Measurements from ENCODE around the gene ACOT7. TPM values are rescaled to one million over a fixed set of nuclear protein-coding genes. Genes with fewer than 3 reads are reported as not detected.

Gene ACOT7
- total RNA-seq, 2 experiments from 2014 or later = 101 TPM

DNA sequence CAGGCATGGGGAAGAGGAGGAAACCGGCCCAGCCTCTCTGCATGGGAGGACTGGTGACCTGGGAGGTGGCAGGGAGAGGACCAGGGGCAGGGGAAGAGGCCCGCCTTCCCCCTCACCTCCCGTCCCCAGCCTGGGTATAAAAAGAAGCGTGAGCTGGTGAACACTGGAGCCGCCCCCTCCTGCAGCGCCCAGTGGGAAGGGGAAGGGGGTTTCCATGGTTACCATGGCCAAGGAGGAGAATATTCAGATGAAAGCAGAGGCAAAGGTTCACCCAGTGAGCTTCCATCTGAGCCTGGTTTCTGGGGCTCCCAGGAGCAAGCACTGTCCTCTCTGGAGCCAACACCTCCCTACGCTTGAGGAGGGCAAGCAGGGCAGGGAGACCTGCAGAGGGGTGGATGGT lies 54.9 kb downstream of the ACOT7 start:
- CTCF ChIA-PET = interaction anchor here (1.0 to 1.8 kb wide), 4 partner anchors 9 to 92 kb away, joined by 3 to 6 read pairs (median 4); no protein-coding TSS in a partner anchor
- Mint-ChIP-seq H3K27me3 (no peaks in the 10 kb centered on the region), H3K4me3 (no peak overlapping the region), H3K27ac (no peak overlapping the region), H3K9me3 (no peaks in the 10 kb centered on the region), H3K4me1 (peaks cover 3% of the 10 kb centered on the region), H3K36me3 (ENCODE audit: low read depth) (peaks cover 1% of the 10 kb centered on the region)
- no peak for DNase-seq
- POLR2A ChIA-PET = no interaction called here

DNA sequence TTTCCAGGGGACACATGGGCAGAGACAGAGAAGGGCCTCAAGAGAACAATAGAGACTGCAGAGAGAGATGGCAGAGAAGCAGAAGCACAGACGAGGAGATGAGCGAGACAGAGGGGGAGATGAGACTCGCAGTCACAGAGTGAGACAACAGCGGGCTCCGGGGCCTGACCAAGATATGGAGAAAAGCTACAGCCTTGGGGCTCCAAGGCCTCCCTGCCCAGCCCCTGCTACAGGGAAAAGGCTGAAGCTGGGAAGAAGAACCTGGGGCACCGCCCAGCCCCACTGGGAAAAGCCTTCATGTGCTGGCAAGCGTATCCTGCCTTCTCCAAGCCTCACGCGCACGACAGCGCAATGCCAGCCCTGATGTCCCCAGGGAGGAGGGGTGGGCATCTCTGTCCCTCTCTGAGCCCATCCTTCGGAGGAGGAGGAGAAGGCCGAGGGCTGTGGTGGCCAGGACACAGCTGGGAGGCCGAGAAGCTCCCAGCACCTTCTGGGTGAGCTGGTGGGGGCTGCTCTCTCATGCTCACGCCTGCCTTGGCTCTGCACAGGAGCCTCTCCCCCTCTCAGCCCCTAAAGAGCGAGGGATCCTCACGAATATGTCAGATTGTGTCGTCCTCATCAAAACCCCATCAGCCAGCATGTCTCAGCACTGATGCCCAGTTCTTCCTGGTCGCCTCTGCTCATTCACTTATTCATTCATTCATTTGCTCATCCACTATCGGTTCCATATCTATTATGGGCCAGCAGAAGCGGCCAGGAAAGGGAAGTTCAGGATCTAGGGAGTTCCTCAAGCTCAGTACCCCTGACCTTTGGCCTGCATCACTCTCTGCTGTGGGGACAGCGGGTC lies 56.6 kb downstream of the ACOT7 start:
- no peak for DNase-seq
- POLR2A ChIA-PET = interaction anchor here (0.6 kb wide), 1 partner anchor 653 kb away, joined by 6 read pairs; no protein-coding TSS in a partner anchor
- Mint-ChIP-seq H3K4me3 (no peak overlapping the region), H3K4me1 (no peaks in the 10 kb centered on the region), H3K9me3 (no peaks in the 10 kb centered on the region), H3K27me3 (no peaks in the 10 kb centered on the region), H3K36me3 (ENCODE audit: low read depth) (peaks cover 1% of the 10 kb centered on the region), H3K27ac (no peak overlapping the region)
- CTCF ChIA-PET = interaction anchor here (0.6 to 1.2 kb wide), 5 partner anchors 11 to 175 kb away, joined by 3 to 5 read pairs (median 3); no protein-coding TSS in a partner anchor

DNA sequence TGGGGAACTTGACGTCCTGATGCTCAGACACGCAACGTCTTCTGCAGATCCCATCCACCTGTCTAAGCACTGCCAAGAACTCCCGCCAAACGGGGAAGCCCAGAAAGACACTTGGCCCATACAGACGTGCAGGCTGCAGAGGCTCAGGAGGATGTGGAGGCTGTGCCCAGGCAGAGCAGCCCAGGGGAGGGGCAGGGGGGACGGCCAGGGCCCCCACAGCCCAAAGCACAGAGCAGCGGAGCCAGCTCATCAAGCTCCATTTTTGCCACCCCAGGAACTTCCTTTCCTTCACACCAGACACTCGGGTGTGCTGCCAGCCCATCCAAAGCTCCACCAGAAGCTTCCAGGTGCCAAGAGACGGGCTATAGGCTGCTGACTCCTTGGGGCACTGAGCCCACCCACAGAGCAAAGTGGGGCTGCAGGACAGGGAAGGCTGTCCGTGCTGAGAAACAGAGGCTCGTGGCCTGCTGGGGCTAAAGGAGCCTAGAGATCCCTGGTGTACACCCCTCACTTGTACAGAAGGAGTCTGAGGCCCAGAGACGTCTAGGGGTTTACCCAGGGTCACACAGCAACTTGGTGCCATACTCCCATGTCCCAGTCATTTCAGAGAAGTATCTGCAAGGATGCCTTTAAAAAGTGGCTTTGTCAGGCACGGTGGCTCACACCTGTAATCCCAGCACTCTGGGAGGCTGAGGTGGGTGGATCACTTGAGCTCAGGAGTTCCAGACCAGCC lies 59.1 kb downstream of the ACOT7 start:
- Mint-ChIP-seq H3K36me3 (ENCODE audit: low read depth) (peaks cover 4% of the 10 kb centered on the region), H3K9me3 (no peaks in the 10 kb centered on the region), H3K27ac (no peak overlapping the region), H3K4me1 (no peaks in the 10 kb centered on the region), H3K27me3 (no peaks in the 10 kb centered on the region), H3K4me3 (no peak overlapping the region)
- ChIA-PET POLR2A (no interaction called here), CTCF (interaction anchor here (1.7 kb wide), 1 partner anchor 90 kb away, joined by 3 read pairs; no protein-coding TSS in a partner anchor)
- DNase-seq = no peak

DNA sequence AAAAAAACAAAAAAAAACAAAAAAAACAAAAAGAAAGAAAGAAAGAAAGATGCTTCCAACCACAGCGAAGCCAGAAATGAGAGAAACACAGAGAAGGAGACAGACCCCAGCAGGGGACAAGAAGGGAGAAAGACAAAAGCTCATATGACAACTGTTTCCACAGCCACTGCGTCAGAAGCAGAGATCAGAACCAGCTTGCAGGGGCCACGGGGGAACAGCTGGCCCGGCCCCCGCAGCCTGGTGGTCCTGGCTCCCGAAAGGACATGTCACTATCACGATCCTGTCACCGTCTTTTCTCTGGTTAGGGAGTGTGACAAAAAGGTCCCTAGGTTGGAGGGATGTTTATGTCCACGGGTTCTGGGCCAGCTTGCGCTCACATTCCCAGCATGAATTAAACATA lies 60.7 kb downstream of the ACOT7 start:
- H3K9me3 Mint-ChIP-seq = no peaks in the 10 kb centered on the region
- CTCF ChIA-PET = interaction anchor here (0.7 to 1.7 kb wide), 6 partner anchors 11 to 1638 kb away, joined by 3 to 5 read pairs (median 3); no protein-coding TSS in a partner anchor
- H3K4me3 Mint-ChIP-seq = no peak overlapping the region
- no peak overlapping the region for H3K27ac Mint-ChIP-seq
- POLR2A ChIA-PET = no interaction called here
- H3K4me1 Mint-ChIP-seq = no peaks in the 10 kb centered on the region
- no peaks in the 10 kb centered on the region for H3K27me3 Mint-ChIP-seq
- peaks cover 7% of the 10 kb centered on the region for H3K36me3 Mint-ChIP-seq (ENCODE audit: low read depth)
- no peak for DNase-seq

DNA sequence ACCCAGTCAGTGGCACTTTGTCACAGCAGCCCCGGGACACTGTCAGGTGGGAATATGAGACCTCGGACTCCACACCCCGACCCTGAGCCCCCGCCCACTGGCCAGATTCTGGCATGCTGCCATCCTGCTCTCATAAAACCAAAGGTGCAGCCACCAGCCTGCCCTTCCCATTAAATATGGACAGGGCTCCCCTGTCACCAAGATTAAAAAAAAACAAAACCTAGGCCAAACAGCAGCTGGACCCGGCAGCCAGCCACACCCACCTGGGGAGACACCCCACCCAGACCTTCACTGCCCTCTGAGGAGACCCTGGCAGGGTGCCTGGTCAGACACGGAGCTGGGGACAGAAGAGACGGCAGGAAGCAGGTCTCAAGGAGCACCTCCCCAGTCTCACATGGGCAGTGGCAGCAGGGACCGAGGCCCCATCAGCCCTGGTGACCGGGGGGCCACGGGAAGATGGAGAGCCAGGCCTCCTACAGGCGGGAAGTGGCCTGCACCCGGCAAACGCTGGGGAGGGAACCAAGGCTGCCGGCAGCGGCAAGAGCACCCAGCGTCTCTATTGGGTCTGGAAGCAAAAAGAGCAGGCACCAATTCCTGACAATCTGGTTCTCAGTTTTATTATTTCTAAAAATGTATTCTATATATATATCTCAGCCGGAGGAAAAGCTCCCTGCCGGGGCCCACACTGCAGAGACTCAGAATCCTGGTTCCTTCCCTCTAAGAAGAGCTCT lies 61.9 kb downstream of the ACOT7 start:
- no peaks in the 10 kb centered on the region for H3K4me1 Mint-ChIP-seq
- peaks cover 7% of the 10 kb centered on the region for H3K36me3 Mint-ChIP-seq (ENCODE audit: low read depth)
- H3K4me3 Mint-ChIP-seq = no peak overlapping the region
- CTCF ChIA-PET = interaction anchor here (1.6 kb wide), 1 partner anchor 12 kb away, joined by 5 read pairs; no protein-coding TSS in a partner anchor
- POLR2A ChIA-PET = no interaction called here
- H3K27me3 Mint-ChIP-seq = no peaks in the 10 kb centered on the region
- H3K27ac Mint-ChIP-seq = no peak overlapping the region
- DNase-seq = no peak
- H3K9me3 Mint-ChIP-seq = no peaks in the 10 kb centered on the region

DNA sequence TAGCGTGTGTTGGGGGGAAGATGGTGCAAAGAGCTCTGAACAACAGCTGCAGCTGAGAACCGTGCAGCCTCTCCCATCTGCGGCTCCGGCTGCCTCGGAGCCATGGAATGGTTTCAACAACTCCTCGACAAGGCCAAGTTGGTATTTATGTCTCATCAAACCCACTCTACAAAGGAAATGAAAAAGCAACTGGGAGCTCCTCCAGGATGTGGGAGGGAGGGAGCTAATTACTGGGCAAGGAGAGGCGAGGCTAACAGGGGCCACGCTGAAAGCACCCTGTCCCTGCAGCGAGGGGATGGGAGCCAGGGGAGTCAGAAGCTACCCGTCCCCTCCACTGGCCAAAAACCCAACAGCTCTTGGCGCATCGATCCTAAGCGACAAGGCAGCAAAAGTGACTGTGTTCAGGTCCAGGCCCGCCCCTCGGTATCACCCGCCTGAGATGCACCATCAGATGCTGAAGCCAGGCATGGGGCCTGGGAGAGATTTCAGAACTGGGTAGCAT lies 63.1 kb downstream of the ACOT7 start:
- ChIA-PET CTCF (interaction anchor here (0.5 to 0.9 kb wide), 3 partner anchors 59 to 344 kb away, joined by 3 read pairs; no protein-coding TSS in a partner anchor), POLR2A (no interaction called here)
- no peaks in the 10 kb centered on the region for H3K9me3 Mint-ChIP-seq
- H3K27ac Mint-ChIP-seq = no peak overlapping the region
- no peaks in the 10 kb centered on the region for H3K27me3 Mint-ChIP-seq
- no peaks in the 10 kb centered on the region for H3K4me1 Mint-ChIP-seq
- H3K36me3 Mint-ChIP-seq (ENCODE audit: low read depth) = peaks cover 5% of the 10 kb centered on the region
- DNase-seq = no peak
- no peak overlapping the region for H3K4me3 Mint-ChIP-seq

DNA sequence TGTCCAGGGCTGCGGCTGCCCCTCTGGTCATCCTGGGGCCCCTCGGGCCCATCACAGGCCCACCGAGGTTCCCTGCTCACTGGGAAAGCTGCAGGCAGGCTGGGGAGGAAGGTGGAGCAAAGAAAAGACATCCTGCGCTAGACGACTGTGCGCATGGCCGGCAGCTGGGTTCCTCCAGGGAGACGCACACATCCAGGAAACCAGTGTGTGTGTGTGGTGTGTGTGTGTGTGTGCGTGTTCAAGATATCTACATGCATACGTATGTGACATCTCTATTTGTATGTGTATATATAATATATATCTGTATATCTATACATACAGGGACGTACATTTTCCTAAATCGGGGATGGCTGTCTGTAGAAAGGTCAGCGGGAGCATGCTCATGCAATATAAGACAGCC lies 63.7 kb downstream of the ACOT7 start:
- no peak for DNase-seq
- Mint-ChIP-seq H3K36me3 (ENCODE audit: low read depth) (peaks cover 5% of the 10 kb centered on the region), H3K9me3 (no peaks in the 10 kb centered on the region), H3K27ac (no peak overlapping the region), H3K4me3 (no peak overlapping the region), H3K4me1 (no peaks in the 10 kb centered on the region), H3K27me3 (no peaks in the 10 kb centered on the region)
- CTCF ChIA-PET = interaction anchor here (0.5 to 0.9 kb wide), 2 partner anchors 108 to 228 kb away, joined by 3 read pairs; no protein-coding TSS in a partner anchor
- POLR2A ChIA-PET = no interaction called here

DNA sequence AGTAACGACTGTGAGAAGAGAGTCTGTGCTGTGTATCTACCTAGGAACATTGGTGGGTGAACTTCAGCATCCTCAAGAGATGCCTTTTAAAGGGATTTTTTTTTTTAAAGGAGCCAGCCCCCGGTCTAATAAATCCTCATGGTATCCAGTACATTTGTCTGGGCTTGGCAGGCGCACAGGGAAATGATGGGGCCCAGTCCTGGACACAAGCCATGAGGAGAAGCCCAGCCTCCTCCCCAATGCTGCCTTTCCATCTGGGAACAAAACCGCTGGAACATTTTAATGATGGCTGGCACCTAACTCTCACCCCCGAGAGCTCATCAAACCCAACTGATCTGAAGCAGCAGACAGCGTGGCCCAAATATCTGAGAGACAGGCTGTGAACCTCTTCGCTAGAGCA lies 64.2 kb downstream of the ACOT7 start:
- no peak overlapping the region for H3K4me3 Mint-ChIP-seq
- ChIA-PET CTCF (interaction anchor here (0.5 to 0.9 kb wide), 3 partner anchors 9 to 229 kb away, joined by 3 read pairs; no protein-coding TSS in a partner anchor), POLR2A (no interaction called here)
- DNase-seq = no peak
- no peaks in the 10 kb centered on the region for H3K9me3 Mint-ChIP-seq
- no peak overlapping the region for H3K27ac Mint-ChIP-seq
- no peaks in the 10 kb centered on the region for H3K4me1 Mint-ChIP-seq
- no peaks in the 10 kb centered on the region for H3K27me3 Mint-ChIP-seq
- peaks cover 5% of the 10 kb centered on the region for H3K36me3 Mint-ChIP-seq (ENCODE audit: low read depth)

DNA sequence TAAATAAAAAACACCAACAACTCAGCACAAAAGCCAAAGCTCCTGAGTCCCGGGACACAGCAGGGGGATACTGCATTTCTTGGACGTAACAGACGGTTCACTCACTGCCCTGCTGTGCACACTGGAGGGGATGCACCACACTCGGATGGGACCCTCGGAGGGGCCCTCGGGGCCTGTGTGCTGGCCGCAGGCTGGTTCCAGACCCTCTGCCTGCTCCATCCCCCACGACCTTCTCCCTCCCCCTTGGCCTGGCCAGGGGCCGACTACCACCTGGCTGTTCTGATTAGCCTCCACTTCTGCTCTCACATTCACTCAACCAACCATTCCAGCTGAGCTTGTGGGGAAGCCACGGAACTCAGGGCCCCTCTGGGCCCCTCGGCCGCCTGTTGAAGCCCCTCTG lies 64.9 kb downstream of the ACOT7 start:
- CTCF ChIA-PET = interaction anchor here (0.8 kb wide), 1 partner anchor 10 kb away, joined by 3 read pairs; no protein-coding TSS in a partner anchor
- no peaks in the 10 kb centered on the region for H3K9me3 Mint-ChIP-seq

DNA sequence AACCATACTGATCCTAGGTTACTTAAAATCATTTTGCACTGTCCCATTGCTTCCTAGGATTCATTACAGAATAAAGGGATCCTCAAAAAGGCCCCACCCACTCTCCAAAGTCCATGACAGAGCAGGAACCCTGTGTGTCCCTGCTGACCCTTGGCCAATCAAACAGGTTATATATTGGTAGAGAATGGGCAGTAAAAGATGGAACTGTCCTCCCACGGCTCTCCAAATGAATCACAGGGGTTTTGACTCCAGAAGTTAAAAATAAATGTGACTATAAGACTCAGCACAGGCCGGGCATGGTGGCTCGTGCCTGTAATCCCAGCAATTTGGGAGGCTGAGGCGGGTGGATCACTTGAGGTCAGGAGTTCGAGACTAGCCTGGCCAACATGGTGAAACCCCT lies 65.5 kb downstream of the ACOT7 start:
- ChIA-PET CTCF (no interaction called here), POLR2A (no interaction called here)
- H3K36me3 Mint-ChIP-seq (ENCODE audit: low read depth) = peaks cover 5% of the 10 kb centered on the region

More for the DNA sequence above, 64.9 kb downstream of the ACOT7 start:
- H3K27me3 Mint-ChIP-seq = no peaks in the 10 kb centered on the region
- POLR2A ChIA-PET = no interaction called here
- peaks cover 5% of the 10 kb centered on the region for H3K36me3 Mint-ChIP-seq (ENCODE audit: low read depth)
- no peaks in the 10 kb centered on the region for H3K4me1 Mint-ChIP-seq
- no peak overlapping the region for H3K27ac Mint-ChIP-seq
- no peak for DNase-seq
- no peak overlapping the region for H3K4me3 Mint-ChIP-seq

DNA sequence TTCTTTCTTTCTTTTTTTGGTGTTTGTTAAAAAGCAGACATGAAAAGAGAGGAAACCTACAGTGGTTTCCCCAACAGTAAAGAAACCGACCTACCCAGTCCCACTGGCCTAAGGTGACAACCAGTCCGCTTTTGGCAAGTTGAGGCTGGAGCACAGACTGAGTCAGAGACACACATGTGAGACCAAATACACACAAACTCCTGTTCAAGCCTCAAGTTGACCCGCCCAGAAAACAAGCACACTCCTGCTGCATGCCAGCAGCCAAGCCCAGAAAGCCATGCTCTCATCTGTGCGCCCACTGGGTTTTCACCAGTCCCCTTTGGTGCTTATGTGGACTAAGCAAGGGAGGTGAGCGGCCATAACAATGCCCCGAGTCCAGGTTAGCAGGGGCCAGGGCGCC lies 68.1 kb downstream of the ACOT7 start:
- CTCF ChIA-PET = no interaction called here
- Mint-ChIP-seq H3K27ac (no peak overlapping the region), H3K9me3 (no peaks in the 10 kb centered on the region), H3K4me1 (peaks cover 2% of the 10 kb centered on the region), H3K4me3 (no peak overlapping the region), H3K27me3 (no peaks in the 10 kb centered on the region), H3K36me3 (ENCODE audit: low read depth) (peaks cover 3% of the 10 kb centered on the region)
- POLR2A ChIA-PET = no interaction called here
- DNase-seq = no peak

More for the DNA sequence above, 65.5 kb downstream of the ACOT7 start:
- DNase-seq = no peak
- H3K27me3 Mint-ChIP-seq = no peaks in the 10 kb centered on the region
- H3K9me3 Mint-ChIP-seq = no peaks in the 10 kb centered on the region
- H3K4me1 Mint-ChIP-seq = no peaks in the 10 kb centered on the region
- H3K4me3 Mint-ChIP-seq = no peak overlapping the region
- no peak overlapping the region for H3K27ac Mint-ChIP-seq

DNA sequence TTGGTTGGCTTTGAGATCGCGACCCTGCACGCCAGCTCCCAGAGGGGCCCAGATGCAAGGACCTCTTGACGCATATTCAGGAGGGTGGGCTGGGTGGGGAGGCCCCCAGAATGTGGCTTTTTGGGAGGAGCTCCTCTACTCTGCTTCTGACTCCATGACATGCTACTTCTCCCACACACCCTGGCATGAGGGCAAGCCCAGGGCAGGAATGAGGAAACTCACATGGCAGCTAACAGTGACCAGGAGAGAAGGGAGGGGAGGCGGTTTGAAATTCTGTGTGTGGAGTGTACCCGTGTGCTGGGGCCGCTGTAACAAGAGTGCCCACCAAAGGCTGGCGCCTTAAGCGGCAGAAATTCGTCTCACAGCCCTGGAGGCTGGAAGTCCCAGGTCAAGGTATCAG lies 71.4 kb downstream of the ACOT7 start:
- Mint-ChIP-seq H3K27ac (no peak overlapping the region), H3K4me1 (peaks cover 2% of the 10 kb centered on the region), H3K27me3 (no peaks in the 10 kb centered on the region), H3K9me3 (no peaks in the 10 kb centered on the region), H3K36me3 (ENCODE audit: low read depth) (peaks cover 3% of the 10 kb centered on the region), H3K4me3 (no peak overlapping the region)
- no peak for DNase-seq
- ChIA-PET POLR2A (no interaction called here), CTCF (no interaction called here)
